OCI-M2 (cell line): ENCODE results near the gene DDX51.
"Not testable (repeated sequence)": the region's sequence is repeated elsewhere in the genome, so short reads cannot be mapped to it uniquely, and the experiment has no call there.

Experiments
- DNase-seq: peaks from one replicate; lab custom pipeline; 2025; ENCODE audit not compliant: unreplicated experiment; lab: John Stamatoyannopoulos, UW

DDX51 gene

DNA sequence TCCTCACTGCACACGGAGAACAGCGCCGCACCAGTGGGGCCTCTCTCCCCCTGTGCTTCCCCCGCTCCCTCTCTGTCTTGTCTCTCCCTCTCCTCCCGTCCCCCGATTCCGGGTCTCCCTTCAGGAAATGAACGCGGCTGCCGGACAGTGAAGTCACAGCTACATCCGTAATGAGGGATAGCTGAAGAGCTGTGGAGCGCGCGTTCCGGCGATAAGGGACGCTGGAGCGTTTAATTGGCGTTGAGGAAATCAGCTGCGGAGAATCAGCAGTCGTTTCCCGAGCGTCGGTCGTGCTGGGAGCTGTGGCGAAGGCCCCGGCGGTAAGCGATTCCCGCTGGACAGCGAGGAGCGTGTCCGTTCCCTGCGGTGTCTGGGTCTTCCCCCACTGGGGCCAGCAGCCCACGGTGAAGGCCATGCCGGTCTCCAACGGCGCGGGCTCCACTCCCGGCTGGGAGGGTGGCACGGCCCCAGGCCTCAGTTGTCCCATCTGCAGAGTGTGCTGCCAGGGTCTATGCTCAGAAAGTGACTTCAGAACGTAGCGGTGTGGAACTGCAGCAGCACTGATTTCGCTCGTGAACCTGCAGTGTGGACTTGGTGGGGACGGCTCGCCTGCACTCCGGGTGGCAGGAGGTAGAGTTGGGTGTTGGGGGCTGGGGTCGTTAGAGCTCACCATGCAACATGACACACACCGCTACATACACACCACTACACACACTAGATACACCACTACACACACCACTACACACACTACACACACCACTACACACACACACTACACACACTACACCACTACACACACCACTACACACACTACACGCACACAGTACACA lies 11.0 kb upstream of the DDX51 start:
- DNase-seq, result no peak

GRCh38 chr12:132154341-132154761 lies 10.2 kb upstream of the DDX51 start:
- no peak for DNase-seq

- DNase-seq, result no peak
Observed at GRCh38 chr12:132153501-132154340, 9.6 kb upstream of the DDX51 start.

DNA sequence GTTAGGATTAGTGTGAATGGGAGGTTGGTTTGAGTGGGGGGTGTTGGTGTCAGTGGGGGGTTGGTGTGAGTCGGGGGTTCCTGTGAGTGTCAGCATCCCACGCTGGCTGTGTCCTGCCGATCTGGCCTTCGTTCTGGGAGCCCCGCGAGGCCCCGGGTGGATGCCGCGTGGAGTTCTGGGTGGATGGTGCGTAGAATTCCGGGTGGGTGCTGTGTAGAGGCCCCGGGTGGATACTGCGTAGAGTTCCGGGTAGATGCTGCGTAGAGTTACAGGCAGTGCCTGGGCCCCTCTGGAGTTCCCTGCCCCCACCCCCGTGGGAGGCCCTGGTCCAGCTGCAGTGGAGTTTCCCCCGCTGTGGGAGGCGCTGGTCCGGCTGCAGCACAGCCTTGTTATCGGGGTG lies 8.8 kb upstream of the DDX51 start:
- no peak for DNase-seq

DNA sequence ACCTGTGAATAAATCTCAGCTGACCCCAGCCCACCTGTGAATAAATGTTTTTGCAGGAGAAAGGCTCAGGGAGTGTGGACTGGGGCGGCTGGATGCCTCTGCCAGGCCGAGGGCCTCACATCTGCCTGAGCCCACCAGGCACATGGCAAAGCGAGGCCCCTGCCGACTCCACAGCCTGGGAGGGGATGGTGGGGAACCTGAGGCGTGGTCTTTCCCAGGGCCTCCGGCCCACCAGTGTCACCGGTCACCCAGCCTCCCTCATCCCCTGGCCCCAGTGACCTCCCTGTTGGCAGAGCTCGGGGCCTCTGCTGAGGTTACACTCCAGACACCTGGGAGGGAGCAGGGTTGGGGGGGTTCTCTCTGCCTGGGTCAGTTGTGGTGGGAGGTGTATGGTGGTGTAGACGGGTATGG lies 8.3 kb upstream of the DDX51 start:
- DNase-seq, result no peak

GRCh38 chr12:132151766-132152410 lies 7.8 kb upstream of the DDX51 start:
- no peak for DNase-seq

DNA sequence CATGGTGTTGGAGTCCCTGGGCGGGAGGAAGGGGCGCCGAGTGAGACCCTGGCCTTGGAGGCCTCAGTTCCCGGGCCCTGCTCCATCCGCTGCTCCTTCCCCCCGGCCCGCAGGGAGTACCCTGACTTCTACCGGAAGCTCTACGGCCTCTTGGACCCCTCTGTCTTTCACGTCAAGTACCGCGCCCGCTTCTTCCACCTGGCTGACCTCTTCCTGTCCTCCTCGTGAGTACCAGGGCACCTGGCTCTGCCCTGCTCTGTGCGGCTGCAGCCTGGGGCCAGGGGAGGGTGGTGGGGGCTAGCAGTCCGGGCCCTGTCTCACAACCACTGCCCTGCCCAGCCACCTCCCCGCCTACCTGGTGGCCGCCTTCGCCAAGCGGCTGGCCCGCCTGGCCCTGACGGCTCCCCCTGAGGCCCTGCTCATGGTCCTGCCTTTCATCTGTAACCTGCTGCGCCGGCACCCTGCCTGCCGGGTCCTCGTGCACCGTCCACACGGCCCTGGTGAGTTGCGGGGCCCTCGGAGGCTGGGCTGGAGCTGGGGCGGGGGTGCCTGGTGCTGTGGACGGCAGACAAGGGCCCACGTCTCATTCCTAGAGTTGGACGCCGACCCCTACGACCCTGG lies 7.1 kb upstream of the DDX51 start:
- no peak for DNase-seq

DNA sequence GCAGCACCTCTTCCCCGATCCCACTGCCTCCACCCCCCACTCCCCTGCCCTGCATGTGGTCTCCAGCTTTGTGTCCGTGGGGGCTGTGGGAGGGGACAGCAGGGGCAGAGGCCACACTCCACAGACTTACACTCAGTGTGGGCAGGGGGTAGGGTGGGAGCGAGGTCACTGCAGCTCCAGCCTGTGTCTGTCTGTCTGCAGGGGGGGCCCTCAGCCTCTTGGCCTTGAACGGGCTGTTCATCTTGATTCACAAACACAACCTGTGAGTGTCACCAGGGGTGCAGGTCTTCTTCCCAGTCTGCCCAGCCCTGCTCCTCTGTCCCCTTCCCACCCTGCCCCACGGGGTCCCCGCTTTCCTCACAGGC lies 6.6 kb upstream of the DDX51 start:
- no peak for DNase-seq

GRCh38 chr12:132149526-132149925 lies 5.4 kb upstream of the DDX51 start:
- DNase-seq, result not testable (repeated sequence)

DNA sequence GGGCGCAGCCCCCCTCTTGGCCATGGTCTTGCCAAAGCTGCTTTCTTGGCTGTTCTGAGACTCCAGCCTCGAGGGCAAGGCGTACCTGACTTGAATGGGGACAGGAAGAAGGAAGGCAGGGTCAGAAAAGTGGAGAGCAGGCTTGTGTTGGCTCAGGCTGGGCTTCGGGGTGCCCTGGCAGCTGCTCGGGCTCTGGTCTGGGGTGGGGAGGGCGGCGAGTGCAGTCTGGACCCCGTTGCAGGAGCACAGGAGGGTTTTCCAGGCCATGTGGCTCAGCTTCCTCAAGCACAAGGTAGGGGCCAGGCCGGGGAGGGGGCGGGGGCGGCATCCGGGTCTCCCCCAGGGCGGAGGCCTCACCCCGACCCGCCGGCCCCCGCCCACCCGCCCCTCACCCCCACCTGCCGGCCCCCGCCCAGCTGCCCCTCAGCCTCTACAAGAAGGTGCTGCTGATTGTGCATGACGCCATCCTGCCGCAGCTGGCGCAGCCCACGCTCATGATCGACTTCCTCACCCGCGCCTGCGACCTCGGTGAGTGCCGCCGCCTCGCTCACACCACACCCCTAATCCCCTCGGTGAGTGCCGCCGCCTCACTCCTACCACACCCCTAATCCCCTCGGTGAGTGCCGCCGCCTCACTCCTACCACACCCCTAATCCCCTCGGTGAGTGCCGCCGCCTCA lies 4.4 kb upstream of the DDX51 start:
- DNase-seq, result no peak

GRCh38 chr12:132147423-132148367 lies 3.6 kb upstream of the DDX51 start:
- no peak for DNase-seq

GRCh38 chr12:132146772-132147422 lies 2.8 kb upstream of the DDX51 start:
- DNase-seq, result no peak

DNA sequence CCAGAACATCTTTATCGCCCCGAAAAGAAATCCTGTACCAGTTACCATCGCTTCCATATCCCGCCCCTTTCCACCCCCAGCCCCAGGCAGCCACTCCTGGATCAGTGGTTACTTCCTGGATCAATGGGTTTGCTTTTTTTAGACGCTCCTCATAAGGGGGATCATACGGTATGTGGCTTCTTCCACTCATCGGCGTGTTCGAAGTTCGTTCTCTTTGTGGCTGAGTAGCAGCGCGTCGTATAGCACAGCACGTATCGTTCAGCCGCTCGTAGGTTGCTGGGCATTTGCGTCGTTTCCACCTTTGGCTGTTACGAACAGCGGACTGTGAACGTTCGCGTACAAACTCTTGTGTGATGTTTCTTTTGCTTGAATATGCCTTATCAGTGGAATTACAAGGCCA lies 2.0 kb upstream of the DDX51 start:
- DNase-seq, result no peak

GRCh38 chr12:132145334-132145733 lies 1.2 kb upstream of the DDX51 start:
- DNase-seq, result no peak

DNA sequence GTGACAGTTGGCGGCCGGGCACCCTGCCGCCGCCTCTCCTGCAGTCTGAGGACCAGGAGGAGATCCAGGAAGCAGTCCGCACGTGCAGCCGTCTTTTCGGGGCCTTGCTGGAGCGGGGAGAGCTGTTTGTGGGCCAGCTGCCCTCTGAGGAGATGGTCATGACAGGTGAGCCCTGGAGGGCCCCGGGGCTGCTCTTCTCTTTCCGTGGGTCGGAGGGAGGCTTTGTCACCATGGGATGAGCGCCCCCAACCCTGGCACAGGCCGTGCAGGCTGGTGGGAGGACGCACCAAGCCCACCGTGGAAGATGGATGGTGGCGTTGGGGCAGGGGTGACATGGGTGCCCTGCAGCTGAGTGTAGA lies 670 bp upstream of the DDX51 start:
- no peak for DNase-seq

DNA sequence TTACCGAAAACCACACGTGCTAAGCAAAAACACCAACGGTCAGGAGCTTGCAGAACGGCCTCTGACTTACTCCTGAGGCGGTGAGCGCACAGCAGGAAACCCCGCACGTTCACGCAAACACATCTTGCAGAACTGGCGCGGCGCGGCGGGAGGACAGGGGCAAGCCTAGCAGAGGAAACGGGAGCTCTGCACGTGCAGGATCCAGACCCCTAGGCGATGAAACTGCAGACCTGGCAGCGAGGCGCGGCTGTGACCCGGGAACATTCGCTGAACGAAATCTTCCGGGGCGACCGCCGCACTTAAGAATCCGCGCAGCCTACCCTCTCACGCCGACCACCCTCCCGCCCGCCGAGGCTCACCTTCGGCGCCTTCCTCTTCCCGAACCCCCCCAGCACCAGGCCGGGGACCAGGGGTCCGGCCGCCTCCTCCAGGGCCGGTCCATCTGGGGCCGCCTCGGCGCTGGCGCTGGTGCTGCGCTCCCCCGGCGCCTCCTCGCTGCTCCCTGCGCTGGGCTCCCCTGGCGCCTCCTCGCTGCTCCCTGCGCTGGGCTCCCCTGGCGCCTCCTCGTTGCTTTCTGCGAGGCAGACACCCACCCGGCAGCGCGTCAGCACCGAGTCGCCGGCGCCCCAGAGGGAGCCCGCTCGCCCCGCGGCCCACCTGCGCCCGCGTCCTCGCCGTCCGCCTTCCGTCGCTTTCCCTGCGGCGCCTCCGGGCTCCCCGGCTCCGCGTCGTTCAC lies 615 bp downstream of the DDX51 start:
- DNase-seq, result no peak

GRCh38 chr12:132142679-132143335 lies 1.3 kb downstream of the DDX51 start:
- DNase-seq, result no peak
